Breast epithelium (tissue), 3 donors: Measurements from ENCODE around the gene FUBP3.
"Not testable (repeated sequence)": the region's sequence is repeated elsewhere in the genome, so short reads cannot be mapped to it uniquely, and the experiment has no call there.

Source experiments
- POLR2A ChIP-seq: fragments of 450-650 bp; IDR thresholded peaks from one replicate; pipeline ENCODE4 v1.6.1; 2016; ENCODE audit warnings: antibody characterized with exemption, mild to moderate bottlenecking, moderate library complexity
- POLR2AphosphoS5 ChIP-seq, 3 donors: sonication (generic); formaldehyde crosslinking; IDR thresholded peaks; one replicate each; pipeline ENCODE4 v1.6.1; 2017; ENCODE audit warnings: antibody characterized with exemption in 3 of 3
- TF ChIP-seq, protein P1 (sequence below), 3 donors: fragments of 450-650 bp; IDR thresholded peaks; one replicate each; pipeline ENCODE4 v1.5.1; 2016 to 2017; ENCODE audit warnings: antibody characterized with exemption in 3 of 3, mild to moderate bottlenecking in 3 of 3, moderate library complexity in 3 of 3

DNA sequence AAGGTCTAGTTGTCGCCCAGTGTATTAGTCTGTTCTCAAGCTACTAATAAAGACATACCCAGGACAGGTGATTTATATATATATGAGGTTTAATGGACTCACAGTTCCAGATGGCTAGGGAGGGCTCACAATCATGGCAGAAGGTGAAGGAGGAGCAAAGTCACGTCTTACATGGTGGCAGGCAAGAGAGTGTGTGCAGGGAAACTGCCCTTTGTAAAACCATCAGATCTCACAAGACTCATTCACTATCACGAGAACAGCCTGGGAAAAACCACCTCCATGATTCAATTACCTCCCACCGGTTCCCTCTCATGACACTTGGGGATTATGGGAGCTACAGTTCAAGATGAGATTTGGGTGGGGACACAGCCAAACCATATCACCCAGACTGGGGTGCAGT lies 16.9 kb upstream of the FUBP3 start:
- TF ChIP-seq, protein P1, sequence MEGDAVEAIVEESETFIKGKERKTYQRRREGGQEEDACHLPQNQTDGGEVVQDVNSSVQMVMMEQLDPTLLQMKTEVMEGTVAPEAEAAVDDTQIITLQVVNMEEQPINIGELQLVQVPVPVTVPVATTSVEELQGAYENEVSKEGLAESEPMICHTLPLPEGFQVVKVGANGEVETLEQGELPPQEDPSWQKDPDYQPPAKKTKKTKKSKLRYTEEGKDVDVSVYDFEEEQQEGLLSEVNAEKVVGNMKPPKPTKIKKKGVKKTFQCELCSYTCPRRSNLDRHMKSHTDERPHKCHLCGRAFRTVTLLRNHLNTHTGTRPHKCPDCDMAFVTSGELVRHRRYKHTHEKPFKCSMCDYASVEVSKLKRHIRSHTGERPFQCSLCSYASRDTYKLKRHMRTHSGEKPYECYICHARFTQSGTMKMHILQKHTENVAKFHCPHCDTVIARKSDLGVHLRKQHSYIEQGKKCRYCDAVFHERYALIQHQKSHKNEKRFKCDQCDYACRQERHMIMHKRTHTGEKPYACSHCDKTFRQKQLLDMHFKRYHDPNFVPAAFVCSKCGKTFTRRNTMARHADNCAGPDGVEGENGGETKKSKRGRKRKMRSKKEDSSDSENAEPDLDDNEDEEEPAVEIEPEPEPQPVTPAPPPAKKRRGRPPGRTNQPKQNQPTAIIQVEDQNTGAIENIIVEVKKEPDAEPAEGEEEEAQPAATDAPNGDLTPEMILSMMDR (IDR thresholded peaks at IDR 0.05) = not testable (repeated sequence)
- TF ChIP-seq POLR2A; POLR2AphosphoS5 (IDR thresholded peaks at IDR 0.05): not testable (repeated sequence)
